CD4-positive, alpha-beta T cell treated with Interferon alpha-2 for 1 hour (primary cell): Measurements from ENCODE around the gene DUS3L.
"Not testable (repeated sequence)": the region's sequence is repeated elsewhere in the genome, so short reads cannot be mapped to it uniquely, and the experiment has no call there.

Source experiments
- DNase-seq, 2 donors: peaks; one replicate each; pipeline ENCODE4 v3.0.0-alpha.2; 2020 to 2022

The DUS3L gene

GRCh38 chr19:5767949-5768348 lies 23.0 kb downstream of the DUS3L start:
- DNase-seq, result no peak

DNA sequence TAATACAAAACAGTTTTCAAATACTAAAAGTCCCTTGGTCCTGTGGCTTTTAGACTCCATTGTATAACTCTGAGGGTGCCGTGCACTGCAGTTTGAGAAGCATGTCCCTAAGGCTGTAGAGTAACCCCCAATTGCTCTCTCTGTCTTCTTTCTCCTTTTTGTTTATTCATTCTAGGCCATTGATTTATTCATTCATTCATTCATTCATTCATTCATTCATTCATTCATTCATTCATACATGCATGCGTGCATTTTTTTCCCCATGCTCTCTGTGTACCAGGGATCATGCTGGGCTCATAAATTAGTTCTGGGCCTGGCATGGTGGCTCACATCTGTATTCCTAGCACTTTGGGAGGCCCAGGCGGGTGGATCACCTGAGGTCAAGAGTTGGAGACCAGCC lies 25.7 kb downstream of the DUS3L start:
- no peak for DNase-seq

GRCh38 chr19:5762608-5763217 lies 28.2 kb downstream of the DUS3L start:
- DNase-seq, result no peak

GRCh38 chr19:5753743-5754142 lies 37.2 kb downstream of the DUS3L start:
- DNase-seq, result no peak

- DNase-seq, result no peak
These were observed 39.3 kb downstream of the DUS3L start for GRCh38 chr19:5751709-5752108.

DNA sequence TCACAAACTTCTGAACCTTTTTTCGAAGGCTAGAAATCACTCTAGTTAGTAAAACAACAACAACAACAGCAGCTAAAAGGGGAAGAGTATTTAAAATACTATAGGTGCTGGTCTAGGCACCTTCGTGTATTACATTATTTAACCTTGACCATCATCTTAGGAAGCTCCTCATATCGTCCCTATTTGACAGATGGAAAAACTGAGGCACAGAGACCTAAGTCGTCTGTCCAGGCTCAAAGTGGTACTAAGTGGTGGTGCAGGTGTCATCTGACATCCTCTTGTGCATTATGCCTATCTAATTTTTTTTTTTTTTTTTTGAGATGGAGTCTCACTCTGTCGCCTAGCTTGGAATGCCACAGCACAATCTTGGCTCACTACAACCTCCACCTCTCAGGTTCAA lies 41.5 kb downstream of the DUS3L start:
- no peak for DNase-seq

GRCh38 chr19:5748920-5749319 lies 42.0 kb downstream of the DUS3L start:
- not testable (repeated sequence) for DNase-seq

DNA sequence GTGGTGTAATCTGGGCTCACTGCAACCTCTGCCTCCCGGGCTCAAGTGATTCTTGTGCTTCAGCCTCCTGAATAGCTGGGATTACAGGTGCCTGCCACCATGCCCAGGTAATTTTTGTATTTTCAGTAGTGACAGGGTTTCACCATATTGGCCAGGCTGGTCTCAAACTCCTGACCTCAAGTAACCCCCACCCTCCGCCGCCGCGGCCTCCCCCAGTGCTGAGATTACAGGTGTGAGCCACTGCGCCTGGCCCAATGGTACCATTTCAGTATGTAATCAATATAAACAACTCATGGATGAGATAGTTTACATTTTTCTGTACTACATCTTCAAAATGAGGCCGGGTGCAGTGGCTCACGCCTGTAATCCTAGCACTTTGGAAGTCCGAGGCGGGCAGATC lies 46.0 kb downstream of the DUS3L start:
- DNase-seq, result not testable (repeated sequence)

- no peak for DNase-seq
These were observed 47.3 kb downstream of the DUS3L start for GRCh38 chr19:5743630-5744029.

GRCh38 chr19:5742051-5742450 lies 48.9 kb downstream of the DUS3L start:
- no peak for DNase-seq

DNA sequence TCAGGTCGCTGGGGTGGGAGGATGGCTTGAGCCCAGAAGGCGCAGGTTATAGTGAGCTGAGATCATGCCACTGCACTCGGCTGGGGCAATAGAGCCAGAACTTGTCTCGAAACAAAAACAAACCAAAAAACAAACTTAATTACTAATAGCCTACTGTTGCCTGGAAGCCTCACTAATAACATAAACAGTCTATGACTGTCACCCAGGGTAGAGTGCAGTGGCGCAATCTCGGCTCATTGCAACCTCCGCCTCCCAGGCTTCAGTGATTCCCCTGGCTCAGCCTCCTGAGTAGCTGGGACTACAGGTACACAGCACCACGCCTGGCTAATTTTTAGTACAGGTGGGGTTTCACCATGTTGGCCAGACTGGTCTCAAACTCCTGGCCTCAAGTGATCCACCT lies 52.5 kb downstream of the DUS3L start:
- no peak for DNase-seq
